Spleen (tissue), 11 donors: Measurements from ENCODE around the gene AP1S1. TPM values are rescaled to one million over a fixed set of nuclear protein-coding genes. Genes with fewer than 3 reads are reported as not detected.
"Not testable (repeated sequence)": the region's sequence is repeated elsewhere in the genome, so short reads cannot be mapped to it uniquely, and the experiment has no call there.

Source experiments
- DNase-seq: peaks from one replicate; pipeline ENCODE4 v3.0.0-alpha.2; 2020
- H3K27ac ChIP-seq, 8 donors: fragments of 200-600 bp; sonication (generic) in 7 of 8; 1 replicate in 4 of 8; 2 replicates in 4 of 8; pipeline versions ENCODE4 v1.5.0 to v1.8.0; 2016 to 2021; ENCODE audit warnings: inconsistent platforms in 4 of 8, mild to moderate bottlenecking in 4 of 8, moderate library complexity in 1 of 8
- H3K27me3 ChIP-seq, 7 donors: fragments of 200-600 bp; sonication (generic) in 6 of 7; replicated peaks in 1 of 7; 1 replicate in 4 of 7; 2 replicates in 3 of 7; pipeline versions ENCODE4 v1.5.0 to v1.8.0; 2016 to 2021; ENCODE audit warnings: inconsistent platforms in 3 of 7, mild to moderate bottlenecking in 1 of 7
- H3K36me3 ChIP-seq, 6 donors: fragments of 200-600 bp; sonication (generic) in 5 of 6; 1 replicate in 4 of 6; 2 replicates in 2 of 6; pipeline versions ENCODE4 v1.5.0 to v1.8.0; 2016 to 2021; ENCODE audit warnings: inconsistent platforms in 2 of 6
- H3K4me1 ChIP-seq, 6 donors: fragments of 200-600 bp; sonication (generic) in 5 of 6; 1 replicate in 3 of 6; 2 replicates in 3 of 6; pipeline versions ENCODE4 v1.5.0 to v1.8.0; 2016 to 2021; ENCODE audit warnings: inconsistent platforms in 3 of 6
- H3K4me3 ChIP-seq, 8 donors: fragments of 200-600 bp; sonication (generic) in 7 of 8; 1 replicate in 4 of 8; 2 replicates in 4 of 8; pipeline versions ENCODE4 v1.5.0 to v1.8.0; 2016 to 2021; ENCODE audit warnings: inconsistent platforms in 4 of 8, mild to moderate bottlenecking in 4 of 8, moderate library complexity in 2 of 8
- H3K9me3 ChIP-seq, 8 donors: fragments of 200-600 bp; sonication (generic) in 7 of 8; 1 replicate in 4 of 8; 2 replicates in 4 of 8; pipeline versions ENCODE4 v1.5.0 to v1.8.0; 2016 to 2021; ENCODE audit warnings: inconsistent platforms in 4 of 8
- POLR2A ChIP-seq, 3 donors: fragments of 450-650 bp; IDR thresholded peaks; one replicate each; pipeline ENCODE4 v1.5.1; 2017; ENCODE audit warnings: antibody characterized with exemption in 3 of 3, mild to moderate bottlenecking in 1 of 3
- POLR2AphosphoS5 ChIP-seq, 3 donors: sonication (generic); formaldehyde crosslinking; IDR thresholded peaks; one replicate each; pipeline ENCODE4 v1.5.1; 2017; ENCODE audit warnings: antibody characterized with exemption in 3 of 3
- WGBS, 5 donors: extraction: QIAGEN DNeasy Blood & Tissue Kit in 3 of 5; methylation state at CpG; one replicate each; pipeline versions ENCODE4 v1.1.5 to v1.1.7; 2013 to 2018; 5-methylcytosine and 5-hydroxymethylcytosine counted together
- intact Hi-C: fragments of 100-400 bp; cut with DNase I; formaldehyde crosslinking; loops from one replicate; pipeline ENCODE4 v1.15.0; 2023; ENCODE audit warnings: low total_unique reads
- polyA plus RNA-seq, 3 donors: library from polyadenylated mRNA; stranded (reverse); fragments of 200-250 nt; gene quantifications; one replicate each; pipeline ENCODE4 v1.2.1, GENCODE V29; 2013
- total RNA-seq, 7 donors: library from RNA; depleted of rRNA in 3 of 7; stranded (reverse); fragments of >200 nt in 3 of 7; fragmentation: NEBNext Ultra II Directional in 4 of 7; extraction: Animal tissue kit (Norgen Biotek cat#: 25700) in 4 of 7; gene quantifications; one replicate each; pipeline versions ENCODE4 v1.1.0 to v1.2.1, GENCODE V29; 2016 to 2021
- TF ChIP-seq, protein P1 (sequence below), 11 experiments: fragments of 200-600 bp in 7 of 11; fragments of 450-650 bp in 4 of 11; sonication (generic) in 4 of 11; IDR thresholded peaks in 8 of 11; conservative IDR thresholded peaks in 3 of 11; 1 replicate in 7 of 11; 2 replicates in 4 of 11; pipeline versions ENCODE4 v1.4.0 to v1.8.0; 2016 to 2021; ENCODE audit warnings: antibody characterized with exemption in 11 of 11, inconsistent platforms in 4 of 11, mild to moderate bottlenecking in 1 of 11
- donor health status: healthy with polysubstance abuse.
- donor health status: DM: no; HTN: no; CAD: no; lungs with moderate emphysema.
- donor health status: DM: no; HTN: no; CAD: no.
- donor health status: Bipolar disorder and iron deficiency.
- donor health status: healthy.
- donor health status: DM: no; HTN: no; CAD: no.
- donor health status: DM: yes; HTN: yes; CAD: no.

Gene AP1S1
- total and polyA plus RNA-seq, 10 donors: 15.4 to 49.5 (median 31.0) TPM

DNA sequence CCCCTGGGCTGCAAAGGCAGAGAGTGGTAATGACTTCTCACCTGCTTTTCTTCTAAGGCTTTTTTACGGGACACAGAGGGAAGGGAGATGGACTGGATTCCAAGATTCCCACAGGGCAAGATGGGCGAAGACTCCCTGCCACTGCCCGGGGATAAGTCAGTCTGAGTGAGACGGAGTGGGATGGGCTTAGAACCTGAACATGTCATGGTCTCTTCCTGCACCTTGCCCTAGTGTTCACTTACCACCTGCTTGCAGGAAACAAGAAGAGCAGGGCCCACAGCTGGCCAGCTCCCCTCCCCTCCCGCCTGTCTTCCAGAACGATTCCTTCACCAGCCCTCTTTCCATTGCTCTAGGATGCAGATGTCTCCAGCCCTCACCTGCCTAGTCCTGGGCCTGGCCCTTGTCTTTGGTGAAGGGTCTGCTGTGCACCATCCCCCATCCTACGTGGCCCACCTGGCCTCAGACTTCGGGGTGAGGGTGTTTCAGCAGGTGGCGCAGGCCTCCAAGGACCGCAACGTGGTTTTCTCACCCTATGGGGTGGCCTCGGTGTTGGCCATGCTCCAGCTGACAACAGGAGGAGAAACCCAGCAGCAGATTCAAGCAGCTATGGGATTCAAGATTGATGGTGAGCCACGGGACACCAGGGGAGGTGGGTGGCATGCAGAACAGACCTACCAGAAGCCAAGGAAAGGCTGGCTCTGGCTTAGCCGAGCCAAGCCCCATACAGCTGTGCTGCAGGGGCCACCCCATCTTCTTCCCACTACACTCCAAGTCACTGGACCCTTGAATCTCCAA is 26.0 kb upstream of the AP1S1 start:
- no peak overlapping the region for H3K27ac ChIP-seq
- TF ChIP-seq POLR2AphosphoS5 (IDR thresholded peaks at IDR 0.05) (peak in 1 of 3 donors; percentile 52), POLR2A (IDR thresholded peaks at IDR 0.05) (no peak)
- TF ChIP-seq, protein P1, sequence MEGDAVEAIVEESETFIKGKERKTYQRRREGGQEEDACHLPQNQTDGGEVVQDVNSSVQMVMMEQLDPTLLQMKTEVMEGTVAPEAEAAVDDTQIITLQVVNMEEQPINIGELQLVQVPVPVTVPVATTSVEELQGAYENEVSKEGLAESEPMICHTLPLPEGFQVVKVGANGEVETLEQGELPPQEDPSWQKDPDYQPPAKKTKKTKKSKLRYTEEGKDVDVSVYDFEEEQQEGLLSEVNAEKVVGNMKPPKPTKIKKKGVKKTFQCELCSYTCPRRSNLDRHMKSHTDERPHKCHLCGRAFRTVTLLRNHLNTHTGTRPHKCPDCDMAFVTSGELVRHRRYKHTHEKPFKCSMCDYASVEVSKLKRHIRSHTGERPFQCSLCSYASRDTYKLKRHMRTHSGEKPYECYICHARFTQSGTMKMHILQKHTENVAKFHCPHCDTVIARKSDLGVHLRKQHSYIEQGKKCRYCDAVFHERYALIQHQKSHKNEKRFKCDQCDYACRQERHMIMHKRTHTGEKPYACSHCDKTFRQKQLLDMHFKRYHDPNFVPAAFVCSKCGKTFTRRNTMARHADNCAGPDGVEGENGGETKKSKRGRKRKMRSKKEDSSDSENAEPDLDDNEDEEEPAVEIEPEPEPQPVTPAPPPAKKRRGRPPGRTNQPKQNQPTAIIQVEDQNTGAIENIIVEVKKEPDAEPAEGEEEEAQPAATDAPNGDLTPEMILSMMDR (IDR thresholded peaks at IDR 0.05 in 8 of 11, conservative IDR thresholded peaks at IDR 0.05 in 3 of 11): no peak
- H3K4me1 ChIP-seq: peaks cover 12 to 50% (median 31%) of the 10 kb centered on the region in 6 donors
- H3K27me3 ChIP-seq: peaks cover 0 to 68% (median 0%) of the 10 kb centered on the region in 7 donors
- no peaks in the 10 kb centered on the region for H3K9me3 ChIP-seq
- intact Hi-C loops: no loop called here
- no peak for DNase-seq
- peak overlapping the region in 2 of 8 donors; percentile 17 to 32 for H3K4me3 ChIP-seq
- H3K36me3 ChIP-seq: peaks cover 0 to 24% (median 0%) of the 10 kb centered on the region in 6 donors
- WGBS, 5 donors: 69 to 83% (median 76%) methylated on average over 12 to 14 of the region's 14 CpGs

DNA sequence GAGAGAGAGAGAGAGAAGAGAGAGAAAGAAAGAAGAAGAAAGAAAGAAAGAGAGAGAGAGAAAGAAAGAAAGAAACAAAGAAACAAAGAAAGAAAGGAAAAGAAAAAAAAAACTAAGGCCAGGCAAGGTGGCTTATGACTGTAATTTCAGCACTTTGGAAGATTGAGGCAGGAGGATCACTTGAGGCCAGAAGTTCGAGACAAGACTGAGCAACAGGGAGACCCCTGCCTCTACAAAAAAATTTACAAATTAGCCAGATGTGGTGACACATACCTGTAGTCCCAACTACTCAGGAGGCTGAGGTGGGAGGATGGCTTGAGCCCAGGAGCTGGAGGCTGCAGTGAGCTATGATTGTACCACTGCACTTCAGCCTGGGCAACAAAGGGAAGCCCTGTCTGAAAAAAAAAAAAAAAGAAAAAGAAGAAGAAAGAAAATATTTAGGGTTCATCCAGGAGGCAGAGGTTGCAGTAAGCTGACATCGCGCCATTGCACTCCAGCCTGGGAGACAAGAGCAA is 24.6 kb upstream of the AP1S1 start:
- 81 to 90% (median 87%) methylated on average over 3 of the region's 3 CpGs for WGBS, 5 donors
- TF ChIP-seq POLR2A (IDR thresholded peaks at IDR 0.05) (no peak), POLR2AphosphoS5 (IDR thresholded peaks at IDR 0.05) (no peak)
- TF ChIP-seq, protein P1 (IDR thresholded peaks at IDR 0.05 in 8 of 11, conservative IDR thresholded peaks at IDR 0.05 in 3 of 11): no peak
- H3K4me3 ChIP-seq: no peak overlapping the region
- peaks cover 12 to 43% (median 27%) of the 10 kb centered on the region in 6 donors for H3K4me1 ChIP-seq
- no peaks in the 10 kb centered on the region for H3K9me3 ChIP-seq
- no peak overlapping the region for H3K27ac ChIP-seq
- H3K36me3 ChIP-seq: peaks cover 0 to 24% (median 0%) of the 10 kb centered on the region in 6 donors
- no peak for DNase-seq
- peaks cover 0 to 67% (median 0%) of the 10 kb centered on the region in 7 donors for H3K27me3 ChIP-seq
- intact Hi-C loops: no loop called here

DNA sequence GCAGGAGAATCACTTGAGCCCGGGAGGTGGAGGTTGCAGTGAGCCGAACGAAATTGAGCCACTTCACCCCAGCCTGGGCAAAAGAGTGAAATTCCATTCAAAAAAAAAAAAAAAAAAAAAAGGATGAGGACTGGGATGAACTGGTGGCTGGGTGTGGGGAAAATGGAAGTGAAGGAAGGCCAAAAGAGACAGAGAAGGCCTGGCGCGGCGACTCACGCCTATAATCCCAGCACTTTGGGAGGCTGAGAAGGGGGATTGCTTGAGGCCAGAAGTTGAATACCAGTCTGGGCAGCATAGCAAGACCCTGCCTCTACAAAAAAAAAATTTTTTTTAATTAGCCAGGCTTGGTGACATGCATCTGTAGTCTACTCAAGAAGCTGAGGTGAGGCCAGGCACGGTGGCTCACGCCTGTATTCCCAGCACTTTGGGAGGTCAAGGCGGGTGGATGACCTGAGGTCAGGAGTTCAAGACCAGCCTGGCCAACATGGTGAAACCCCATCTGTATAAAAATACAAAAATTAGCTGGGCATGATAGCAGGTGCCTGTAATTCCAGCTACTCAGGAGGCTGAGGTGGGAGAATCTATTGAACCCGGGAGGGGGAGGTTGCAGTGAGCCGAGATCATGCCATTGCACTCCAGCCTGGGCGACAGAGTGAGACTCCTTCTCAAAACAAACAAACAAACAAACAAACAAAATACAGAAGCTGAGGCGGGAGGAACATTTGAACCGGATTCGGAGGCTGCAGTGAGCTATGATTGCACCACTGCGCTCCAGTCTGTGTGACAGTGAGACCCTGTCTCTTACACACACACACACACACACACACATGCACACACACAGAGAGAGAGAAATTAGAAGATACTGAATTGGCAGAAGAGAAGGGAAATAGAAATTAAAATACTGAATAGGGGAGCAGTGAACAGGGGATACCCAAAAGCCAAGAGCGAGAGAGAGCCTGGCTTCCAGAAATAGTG is 21.4 kb upstream of the AP1S1 start:
- peaks cover 0 to 63% (median 0%) of the 10 kb centered on the region in 7 donors for H3K27me3 ChIP-seq
- 83 to 92% (median 87%) methylated on average over 18 of the region's 18 CpGs for WGBS, 5 donors
- H3K9me3 ChIP-seq, H3K27ac ChIP-seq, H3K4me3 ChIP-seq, intact Hi-C loops, DNase-seq: not testable (repeated sequence)
- H3K4me1 ChIP-seq: peaks cover 2 to 21% (median 5%) of the 10 kb centered on the region in 6 donors
- peaks cover 0 to 33% (median 0%) of the 10 kb centered on the region in 6 donors for H3K36me3 ChIP-seq

DNA sequence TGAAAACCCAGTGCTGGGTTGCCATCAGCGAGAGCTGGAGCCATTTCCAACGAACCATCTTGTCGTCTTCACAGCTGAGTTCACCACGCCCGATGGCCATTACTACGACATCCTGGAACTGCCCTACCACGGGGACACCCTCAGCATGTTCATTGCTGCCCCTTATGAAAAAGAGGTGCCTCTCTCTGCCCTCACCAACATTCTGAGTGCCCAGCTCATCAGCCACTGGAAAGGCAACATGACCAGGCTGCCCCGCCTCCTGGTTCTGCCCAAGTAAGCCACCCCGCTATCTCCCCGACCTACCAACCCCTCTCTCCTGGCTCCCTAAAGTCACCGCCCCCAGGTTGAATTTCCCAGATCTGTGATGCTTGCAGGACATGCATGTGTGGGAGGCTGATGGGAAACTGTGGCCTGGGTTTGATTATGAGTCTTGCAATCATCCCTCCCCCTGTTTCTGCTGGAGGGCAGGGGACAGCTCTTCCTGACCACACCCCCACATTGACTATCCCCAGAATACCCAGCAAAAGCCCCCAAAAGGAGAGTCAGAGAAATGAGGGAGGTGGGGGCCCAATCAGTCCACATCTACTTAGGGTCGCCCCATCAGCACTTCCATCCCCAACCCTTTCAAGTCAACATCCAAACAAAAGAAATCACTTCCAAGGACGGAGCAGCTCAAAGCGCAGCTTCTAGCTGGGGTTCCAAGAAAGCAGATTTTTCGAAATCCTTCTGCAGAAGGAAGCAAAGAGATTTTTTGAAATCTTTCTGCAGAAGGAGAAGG is 20.5 kb upstream of the AP1S1 start:
- Histone ChIP-seq H3K27ac (no peak overlapping the region), H3K27me3 (peaks cover 0 to 61% (median 0%) of the 10 kb centered on the region in 7 donors), H3K4me3 (no peak overlapping the region), H3K4me1 (peaks cover 9 to 24% (median 13%) of the 10 kb centered on the region in 6 donors), H3K36me3 (peaks cover 0 to 33% (median 0%) of the 10 kb centered on the region in 6 donors), H3K9me3 (no peaks in the 10 kb centered on the region)
- no peak for DNase-seq
- 75 to 81% (median 77%) methylated on average over 15 of the region's 15 CpGs for WGBS, 5 donors
- intact Hi-C loops: no loop called here
- no peak for TF ChIP-seq POLR2AphosphoS5 (IDR thresholded peaks at IDR 0.05)
- TF ChIP-seq POLR2A (IDR thresholded peaks at IDR 0.05): no peak
- TF ChIP-seq, protein P1 (IDR thresholded peaks at IDR 0.05 in 8 of 11, conservative IDR thresholded peaks at IDR 0.05 in 3 of 11): no peak
